H9 (cell line): ENCODE results near the gene ACOT7. TPM values are rescaled to one million over a fixed set of nuclear protein-coding genes. Genes with fewer than 3 reads are reported as not detected.

Experiments used
- DNase-seq: peaks from one replicate; pipeline ENCODE4 v3.0.0-alpha.2; 2017
- H2AFZ ChIP-seq: one replicate; pipeline ENCODE4 v1.6.1; 2013; ENCODE audit warnings: mild to moderate bottlenecking, low read length, control low read depth, moderate library complexity
- H2AK5ac ChIP-seq: 2 replicates; pipeline ENCODE4 v1.6.1; 2013; ENCODE audit warnings: low read length, control low read depth, mixed read lengths; ENCODE audit not compliant: insufficient read length
- H2BK120ac ChIP-seq: one replicate; pipeline ENCODE4 v1.6.1; 2013; ENCODE audit warnings: low read depth, mild to moderate bottlenecking, low read length, control low read depth, inconsistent platforms; ENCODE audit not compliant: poor library complexity, severe bottlenecking
- H2BK12ac ChIP-seq: 2 replicates; pipeline ENCODE4 v1.6.1; 2013; ENCODE audit warnings: low read length, control low read depth, mixed read lengths, low read depth; ENCODE audit not compliant: insufficient read length
- H2BK15ac ChIP-seq: 2 replicates; pipeline ENCODE4 v1.6.1; 2013; ENCODE audit warnings: low read depth, low read length, control low read depth
- H2BK20ac ChIP-seq: one replicate; pipeline ENCODE4 v1.6.1; 2013; ENCODE audit warnings: low read depth, mild to moderate bottlenecking, low read length, control low read depth, inconsistent platforms; ENCODE audit not compliant: poor library complexity, severe bottlenecking
- H2BK5ac ChIP-seq: 2 replicates; pipeline ENCODE4 v1.6.1; 2013; ENCODE audit warnings: low read length, control low read depth, mixed read lengths; ENCODE audit not compliant: insufficient read length
- H3K14ac ChIP-seq: 2 replicates; pipeline ENCODE4 v1.6.1; 2013; ENCODE audit warnings: low read length, control low read depth; ENCODE audit not compliant: insufficient read depth
- H3K18ac ChIP-seq: 2 replicates; pipeline ENCODE4 v1.6.1; 2013; ENCODE audit warnings: low read depth, mild to moderate bottlenecking, mixed read lengths, low read length, control low read depth; ENCODE audit not compliant: insufficient read length
- H3K23ac ChIP-seq: 2 replicates; pipeline ENCODE4 v1.6.1; 2013; ENCODE audit warnings: low read length, control low read depth, mixed read lengths, low read depth; ENCODE audit not compliant: insufficient read length
- H3K23me2 ChIP-seq: 2 replicates; pipeline ENCODE4 v1.6.1; 2013; ENCODE audit warnings: low read depth, mild to moderate bottlenecking, mixed read lengths, low read length, control low read depth; ENCODE audit not compliant: insufficient read length, poor library complexity, severe bottlenecking
- H3K27ac ChIP-seq: 2 replicates; pipeline ENCODE4 v1.5.1; 2013; ENCODE audit warnings: low read length, control low read depth, mixed read lengths, low read depth; ENCODE audit not compliant: insufficient read length
- H3K27me3 ChIP-seq: 2 replicates; pipeline ENCODE4 v1.6.1; 2013; ENCODE audit warnings: low read length, control low read depth, inconsistent platforms; ENCODE audit not compliant: insufficient read depth
- H3K4ac ChIP-seq: 2 replicates; pipeline ENCODE4 v1.6.1; 2013; ENCODE audit warnings: low read depth, mild to moderate bottlenecking, control low read depth, inconsistent platforms, low read length, moderate library complexity
- H3K4me1 ChIP-seq: 2 replicates; pipeline ENCODE4 v1.6.1; 2013; ENCODE audit warnings: low read length, control low read depth, inconsistent platforms; ENCODE audit not compliant: insufficient read depth
- H3K4me2 ChIP-seq: 2 replicates; pipeline ENCODE4 v1.6.1; 2013; ENCODE audit warnings: low read length, control low read depth, mixed read lengths; ENCODE audit not compliant: insufficient read length, insufficient read depth
- H3K56ac ChIP-seq: 2 replicates; pipeline ENCODE4 v1.6.1; 2013; ENCODE audit warnings: low read depth, mild to moderate bottlenecking, mixed read lengths, low read length, control low read depth; ENCODE audit not compliant: insufficient read length
- H3K79me1 ChIP-seq: 2 replicates; pipeline ENCODE4 v1.6.1; 2013; ENCODE audit warnings: low read depth, mild to moderate bottlenecking, moderate library complexity, low read length, control low read depth, inconsistent platforms; ENCODE audit not compliant: insufficient read depth, poor library complexity, severe bottlenecking
- H3K79me2 ChIP-seq: 2 replicates; pipeline ENCODE4 v1.6.1; 2013; ENCODE audit warnings: low read length, control low read depth, inconsistent platforms; ENCODE audit not compliant: insufficient read depth
- H3K9ac ChIP-seq: 2 replicates; pipeline ENCODE4 v1.6.1; 2013; ENCODE audit warnings: low read length, control low read depth, mixed read lengths; ENCODE audit not compliant: insufficient read length; ENCODE audit errors: extremely low read depth
- H3K9me3 ChIP-seq: one replicate; pipeline ENCODE4 v1.6.1; 2013; ENCODE audit warnings: low read depth, low read length, inconsistent platforms; ENCODE audit not compliant: control insufficient read depth
- H3T11ph ChIP-seq: one replicate; pipeline ENCODE4 v1.6.1; 2013; ENCODE audit warnings: mild to moderate bottlenecking, low read length, control low read depth, inconsistent platforms
- H4K20me1 ChIP-seq: one replicate; pipeline ENCODE4 v1.6.1; 2013; ENCODE audit not compliant: control insufficient read depth, insufficient read length, insufficient read depth
- H4K5ac ChIP-seq: 2 replicates; pipeline ENCODE4 v1.6.1; 2013; ENCODE audit warnings: low read depth, mild to moderate bottlenecking, mixed read lengths, low read length, control low read depth; ENCODE audit not compliant: insufficient read length
- H4K8ac ChIP-seq: replicated peaks from 2 replicates; pipeline ENCODE4 v1.6.1; 2013; ENCODE audit warnings: low read length, control low read depth, mixed read lengths, low read depth; ENCODE audit not compliant: insufficient read length
- H4K91ac ChIP-seq: 2 replicates; pipeline ENCODE4 v1.6.1; 2013; ENCODE audit warnings: low read depth, mild to moderate bottlenecking, moderate library complexity, mixed read lengths, low read length, control low read depth; ENCODE audit not compliant: insufficient read length
- H3K27ac Mint-ChIP-seq, 3 experiments: 2 replicates in 2 of 3; 3 replicates in 1 of 3; pipeline ENCODE4 v1.8.0; 2020 to 2021; ENCODE audit warnings: mixed read lengths in 3 of 3, mild to moderate bottlenecking in 1 of 3, moderate library complexity in 1 of 3
- H3K27me3 Mint-ChIP-seq: 2 replicates; pipeline ENCODE4 v1.8.0; 2021; ENCODE audit warnings: low read depth, mild to moderate bottlenecking, moderate library complexity, mixed read lengths
- H3K36me3 Mint-ChIP-seq, 3 experiments: 2 replicates in 2 of 3; 3 replicates in 1 of 3; pipeline ENCODE4 v1.8.0; 2020 to 2021; ENCODE audit warnings: low read depth in 3 of 3, mixed read lengths in 3 of 3; ENCODE audit not compliant: insufficient read depth in 1 of 3
- H3K4me1 Mint-ChIP-seq, 2 experiments: 2 replicates each; pipeline ENCODE4 v1.8.0; 2020; ENCODE audit warnings: mixed read lengths in 2 of 2
- H3K4me3 Mint-ChIP-seq, 2 experiments: 2 replicates in 1 of 2; 3 replicates in 1 of 2; pipeline ENCODE4 v1.8.0; 2020 to 2021; ENCODE audit warnings: mild to moderate bottlenecking in 2 of 2, mixed read lengths in 2 of 2, moderate library complexity in 1 of 2
- H3K9me3 Mint-ChIP-seq, 2 experiments: 2 replicates in 1 of 2; 3 replicates in 1 of 2; pipeline ENCODE4 v1.8.0; 2020; ENCODE audit warnings: mild to moderate bottlenecking in 2 of 2, mixed read lengths in 2 of 2, moderate library complexity in 1 of 2
- WGBS: extraction: QIAGEN DNeasy Blood & Tissue Kit; methylation state at CpG from one replicate; pipeline ENCODE4 v1.1.7; 2013; ENCODE audit warnings: missing lambda C conversion rate, low lambda C conversion rate, mixed read lengths; ENCODE audit not compliant: insufficient read length; ENCODE audit errors: extremely low coverage; 5-methylcytosine and 5-hydroxymethylcytosine counted together
- total RNA-seq: library from RNA; stranded (reverse); gene quantifications from 2 replicates; pipeline ENCODE4 v1.2.1, GENCODE V29; 2021
- TF ChIP-seq, protein P1 (sequence below): fragments of 200-600 bp; sonication (generic); conservative IDR thresholded peaks from 3 replicates; pipeline ENCODE4 v1.8.0; 2021; ENCODE audit warnings: antibody characterized with exemption, mild to moderate bottlenecking

ACOT7 gene
- total RNA-seq, 1 experiment from 2014 or later = 87.4 TPM

DNA sequence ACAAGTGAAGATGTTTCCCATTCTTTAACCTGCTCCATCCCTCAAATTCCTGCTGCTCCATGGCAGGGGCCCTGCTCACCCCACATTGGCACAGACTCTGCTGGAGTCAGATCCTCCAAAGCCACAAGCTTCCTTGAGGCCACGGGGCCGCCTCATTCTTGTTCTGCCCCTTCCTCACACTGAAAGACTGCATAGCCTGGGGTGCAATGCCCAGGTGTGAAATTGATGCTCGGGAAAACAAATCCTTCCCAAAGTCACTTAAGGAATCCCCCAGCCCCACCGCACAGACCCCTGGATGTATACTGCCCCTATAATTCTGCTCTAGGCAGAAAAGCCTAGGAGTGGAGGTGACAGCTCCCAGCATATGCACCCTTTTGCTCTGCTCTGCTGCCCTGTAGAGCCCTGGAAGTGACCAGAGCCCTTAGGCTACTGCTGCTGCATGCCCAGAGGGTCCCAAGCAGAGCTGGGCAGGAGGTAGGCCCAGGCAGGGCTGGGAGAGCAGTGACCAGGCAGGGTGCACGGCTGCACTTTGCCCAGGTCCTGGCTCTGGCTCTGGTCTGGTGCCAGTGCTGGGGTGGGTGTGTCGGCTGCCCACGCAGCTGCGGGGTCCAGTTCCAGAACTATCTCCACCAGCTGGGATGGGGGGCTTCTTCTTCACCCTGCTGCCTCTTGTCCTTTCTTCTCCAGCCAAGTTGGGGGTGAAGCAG is 24.5 kb upstream of the ACOT7 start:
- Histone ChIP-seq H2BK15ac (no peak overlapping the region), H3K79me1 (no peaks in the 10 kb centered on the region), H2BK120ac (no peak overlapping the region), H3K18ac (no peak overlapping the region), H3K56ac (no peak overlapping the region), H2BK12ac (no peak overlapping the region), H4K8ac (no peak overlapping the region), H3K9ac (no peak overlapping the region), H3K4ac (no peak overlapping the region), H3K27ac (no peak overlapping the region), H3K23me2 (peaks cover 7% of the 10 kb centered on the region), H2BK20ac (no peak overlapping the region), H3K14ac (no peak overlapping the region), H2BK5ac (no peak overlapping the region), H4K5ac (no peak overlapping the region), H3K4me2 (no peak overlapping the region), H3K23ac (no peak overlapping the region), H4K91ac (no peak overlapping the region), H3K79me2 (no peaks in the 10 kb centered on the region), H3K9me3 (no peaks in the 10 kb centered on the region), H3T11ph (no peak overlapping the region), H2AFZ (no peak overlapping the region), H2AK5ac (no peak overlapping the region), H3K4me1 (peaks cover 3% of the 10 kb centered on the region; the same call in 1 of the 2 replicates), H4K20me1 (no peaks in the 10 kb centered on the region), H3K27me3 (peaks cover 61% of the 10 kb centered on the region)
- peaks cover 97% of the 10 kb centered on the region for H3K27me3 Mint-ChIP-seq
- peaks cover 22 to 25% of the 10 kb centered on the region in 2 experiments for H3K4me1 Mint-ChIP-seq
- no peaks in the 10 kb centered on the region for H3K36me3 Mint-ChIP-seq
- WGBS = no CpG with 5 or more reads among the region's 8 CpGs
- TF ChIP-seq, protein P1, sequence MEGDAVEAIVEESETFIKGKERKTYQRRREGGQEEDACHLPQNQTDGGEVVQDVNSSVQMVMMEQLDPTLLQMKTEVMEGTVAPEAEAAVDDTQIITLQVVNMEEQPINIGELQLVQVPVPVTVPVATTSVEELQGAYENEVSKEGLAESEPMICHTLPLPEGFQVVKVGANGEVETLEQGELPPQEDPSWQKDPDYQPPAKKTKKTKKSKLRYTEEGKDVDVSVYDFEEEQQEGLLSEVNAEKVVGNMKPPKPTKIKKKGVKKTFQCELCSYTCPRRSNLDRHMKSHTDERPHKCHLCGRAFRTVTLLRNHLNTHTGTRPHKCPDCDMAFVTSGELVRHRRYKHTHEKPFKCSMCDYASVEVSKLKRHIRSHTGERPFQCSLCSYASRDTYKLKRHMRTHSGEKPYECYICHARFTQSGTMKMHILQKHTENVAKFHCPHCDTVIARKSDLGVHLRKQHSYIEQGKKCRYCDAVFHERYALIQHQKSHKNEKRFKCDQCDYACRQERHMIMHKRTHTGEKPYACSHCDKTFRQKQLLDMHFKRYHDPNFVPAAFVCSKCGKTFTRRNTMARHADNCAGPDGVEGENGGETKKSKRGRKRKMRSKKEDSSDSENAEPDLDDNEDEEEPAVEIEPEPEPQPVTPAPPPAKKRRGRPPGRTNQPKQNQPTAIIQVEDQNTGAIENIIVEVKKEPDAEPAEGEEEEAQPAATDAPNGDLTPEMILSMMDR = no peak
- DNase-seq = no peak
- no peaks in the 10 kb centered on the region; a peak in 1 of 5 replicates for H3K9me3 Mint-ChIP-seq
- no peak overlapping the region for H3K4me3 Mint-ChIP-seq
- H3K27ac Mint-ChIP-seq = no peak overlapping the region
